Stimulated activated CD4-positive, alpha-beta T cell treated with anti-CD3 and anti-CD28 coated beads, Interleukin-15, amount 100 ng/mL, for 24 hours (primary cell): ENCODE results near the gene GPN1.
A peak's percentile ranks its signal among the peaks of the same experiment; 100 is the strongest.
"Not testable (repeated sequence)": the region's sequence is repeated elsewhere in the genome, so short reads cannot be mapped to it uniquely, and the experiment has no call there.

ENCODE experiments used
- DNase-seq: peaks from one replicate; pipeline ENCODE4 v3.0.0-alpha.2; 2020

Gene GPN1

DNA sequence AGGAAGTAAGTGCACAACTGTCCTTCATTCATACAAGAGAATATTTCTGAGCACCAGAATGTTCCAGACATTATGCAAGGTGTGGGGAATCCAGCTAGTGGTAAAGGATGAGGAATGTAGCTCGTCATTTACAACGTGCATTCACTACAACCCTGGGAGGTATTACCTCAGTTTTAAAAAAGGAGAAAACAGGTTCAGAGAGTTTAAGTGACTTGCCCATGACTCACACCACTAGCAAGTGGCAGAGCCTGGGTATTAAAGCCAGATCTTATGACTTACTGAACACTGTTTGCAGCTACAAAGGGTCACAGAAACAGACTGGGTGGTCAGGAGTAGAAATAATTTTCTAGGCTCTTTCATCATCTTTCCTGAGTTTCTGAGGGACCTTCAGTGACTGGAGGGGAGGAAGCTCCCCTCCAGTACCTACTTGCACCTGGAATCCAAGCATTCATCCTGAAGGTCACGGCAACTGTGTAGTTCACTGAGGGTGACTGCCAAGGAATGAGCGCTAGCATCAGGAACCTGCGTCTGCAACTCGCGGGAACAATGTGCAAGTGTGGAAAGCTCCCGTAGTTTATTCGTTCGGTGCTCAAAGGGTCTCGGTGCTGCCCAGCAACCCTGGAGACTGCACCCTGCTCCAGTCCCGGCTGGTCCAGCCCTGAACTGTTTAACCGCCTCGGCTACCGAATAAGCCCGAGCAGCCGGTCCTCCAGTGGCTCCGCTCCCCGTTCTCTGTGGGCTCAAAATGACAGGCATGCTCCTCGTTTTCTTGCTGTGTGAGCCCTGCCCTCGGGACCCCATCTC is 685 bp upstream of the GPN1 start:
- DNase-seq = peak; percentile 23

DNA sequence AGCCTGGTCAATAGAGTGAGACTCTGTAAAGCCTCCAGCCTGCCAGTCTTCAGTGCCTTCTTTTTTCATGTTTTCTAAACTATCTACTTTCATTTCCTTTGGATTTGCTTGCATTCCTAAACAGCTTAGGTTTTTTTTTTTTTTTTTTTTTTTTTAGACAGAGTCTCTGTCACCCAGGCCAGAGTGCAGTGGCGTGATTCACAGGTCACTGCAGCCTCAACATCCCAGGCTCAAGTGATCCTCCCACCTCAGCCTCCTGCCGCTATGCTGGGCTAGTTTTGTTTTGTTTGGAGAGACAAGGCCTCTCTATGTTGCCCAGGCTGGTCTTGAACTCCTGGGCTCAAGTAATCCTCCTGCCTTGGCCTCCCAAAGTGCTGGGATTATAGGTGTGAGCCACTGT is 1.4 kb downstream of the GPN1 start:
- DNase-seq = not testable (repeated sequence)

DNA sequence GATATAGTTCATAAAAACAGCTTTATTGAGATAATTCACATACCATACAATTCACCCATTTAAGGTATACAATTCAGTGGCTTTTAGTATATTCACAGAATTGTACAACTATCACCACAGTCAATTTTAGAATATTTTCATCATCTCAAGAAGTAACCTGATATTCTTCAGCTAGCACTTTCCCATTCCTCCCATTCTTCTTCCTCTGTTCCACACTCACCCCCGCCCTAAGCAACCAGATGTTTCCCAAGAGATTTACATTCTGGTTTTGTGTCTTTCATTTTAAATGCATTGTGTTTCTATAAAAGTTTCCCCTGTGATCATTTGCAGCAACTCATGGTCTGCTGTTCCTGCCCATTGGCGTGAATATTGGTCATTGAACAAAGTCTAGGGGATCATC is 5.4 kb downstream of the GPN1 start:
- DNase-seq = no peak

GRCh38 chr2:27636766-27637165 is 7.9 kb downstream of the GPN1 start:
- DNase-seq = no peak

DNA sequence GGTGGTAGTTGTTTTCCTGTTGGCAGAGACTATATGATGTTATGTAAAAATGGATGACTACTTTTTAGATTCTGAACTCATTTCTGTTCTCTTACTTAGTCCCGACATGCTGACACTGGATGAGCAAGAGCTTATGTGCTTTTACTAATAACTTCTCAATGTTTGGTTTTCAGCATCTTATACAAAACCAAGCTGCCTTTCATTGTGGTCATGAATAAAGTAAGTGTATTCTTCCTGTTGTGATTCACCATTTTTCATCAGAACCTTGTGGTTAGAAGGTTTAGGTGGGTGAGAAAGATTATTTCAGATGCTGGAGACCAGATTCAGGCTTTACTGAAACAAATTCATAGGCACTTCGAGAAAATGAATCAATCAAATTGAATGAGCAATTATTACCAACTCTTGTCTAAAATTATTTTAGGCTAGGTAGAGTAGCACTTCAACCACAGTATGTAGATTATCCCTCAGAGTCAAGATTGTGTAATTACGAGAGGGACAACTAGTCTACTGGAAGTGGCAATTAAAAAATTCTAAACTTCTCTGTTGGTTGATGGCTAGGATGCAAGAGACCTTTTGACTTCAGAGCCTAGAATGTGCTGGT is 9.3 kb downstream of the GPN1 start:
- DNase-seq = peak; percentile 27

- peak; percentile 29 for DNase-seq
Observed at GRCh38 chr2:27638709-27639108, 9.9 kb downstream of the GPN1 start.

GRCh38 chr2:27640722-27641245 is 11.9 kb downstream of the GPN1 start:
- no peak for DNase-seq

- DNase-seq = no peak
Observed at GRCh38 chr2:27645197-27645596, 16.3 kb downstream of the GPN1 start.

GRCh38 chr2:27647289-27647688 is 18.4 kb downstream of the GPN1 start:
- no peak for DNase-seq

- DNase-seq = no peak
Observed at GRCh38 chr2:27647737-27648136, 18.9 kb downstream of the GPN1 start.

- no peak for DNase-seq
Observed at GRCh38 chr2:27651056-27651455, 22.2 kb downstream of the GPN1 start.

DNA sequence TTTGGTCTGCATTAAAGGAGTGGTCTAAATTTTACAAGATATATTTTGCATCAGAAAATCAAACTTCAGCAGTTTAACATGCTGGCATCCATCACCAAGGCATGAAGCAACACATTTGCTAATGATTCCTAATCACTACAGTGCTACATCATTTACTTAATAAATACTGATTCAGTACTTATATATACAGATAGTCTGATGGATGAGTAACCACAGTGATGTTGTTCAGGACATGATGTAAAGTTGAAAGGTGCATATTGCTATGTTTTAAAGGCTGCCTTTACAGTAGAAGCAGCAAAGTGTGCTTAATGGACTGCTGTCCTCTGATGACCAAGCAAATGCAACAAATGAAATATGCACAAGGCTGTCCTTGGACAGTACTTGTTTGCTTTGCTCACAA is 23.5 kb downstream of the GPN1 start:
- no peak for DNase-seq

- no peak for DNase-seq
Observed at GRCh38 chr2:27652790-27653189, 23.9 kb downstream of the GPN1 start.

GRCh38 chr2:27653397-27653796 is 24.5 kb downstream of the GPN1 start:
- no peak for DNase-seq

- no peak for DNase-seq
Observed at GRCh38 chr2:27655155-27655951, 26.5 kb downstream of the GPN1 start.

GRCh38 chr2:27661371-27661770 is 32.5 kb downstream of the GPN1 start:
- no peak for DNase-seq

- peak; percentile 76 for DNase-seq
Observed at GRCh38 chr2:27663285-27664153, 34.7 kb downstream of the GPN1 start, which contains the start of the genes SLC4A1AP and SUPT7L. SLC4A1AP (plus strand) TSS chr2:27663889; CDS start chr2:27663915, 26 bp downstream. SUPT7L (minus strand) TSS chr2:27663614; CDS start chr2:27662192, 1,422 bp downstream.

- DNase-seq = no peak
Observed at GRCh38 chr2:27664154-27664574, 35.3 kb downstream of the GPN1 start.

DNA sequence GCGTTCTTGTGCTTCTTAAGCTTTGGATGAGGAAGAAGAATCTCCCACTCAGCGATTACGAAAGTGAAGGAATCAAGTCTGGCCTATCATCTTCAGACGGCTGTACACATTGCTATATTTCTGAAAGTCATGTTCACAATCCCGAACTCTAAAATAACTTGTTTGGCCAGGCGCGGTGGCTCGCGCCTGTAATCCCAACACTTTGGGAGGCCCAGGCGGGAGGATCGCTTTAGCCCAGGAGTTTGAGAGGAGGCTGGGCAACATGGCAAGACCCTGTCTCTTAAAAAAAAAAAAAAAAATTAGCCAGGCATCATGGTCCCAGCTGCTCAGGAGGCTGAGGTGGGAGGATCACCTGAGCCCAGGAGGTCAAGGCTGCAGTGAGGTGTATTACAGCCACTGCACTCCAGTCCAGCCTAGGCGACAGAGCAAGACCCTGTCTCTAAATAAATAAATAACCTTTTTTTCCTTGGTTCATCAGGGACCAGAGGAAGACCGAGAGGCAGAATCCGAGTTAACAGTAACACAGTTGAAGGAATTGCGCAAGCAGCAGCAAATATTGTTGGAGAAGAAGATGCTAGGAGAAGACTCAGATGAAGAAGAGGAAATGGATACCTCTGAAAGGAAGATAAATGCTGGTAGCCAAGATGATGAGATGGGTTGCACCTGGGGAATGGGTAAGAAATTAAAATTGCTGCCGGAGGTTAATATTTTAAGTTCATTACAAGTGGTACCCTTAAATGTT is 35.9 kb downstream of the GPN1 start:
- no peak for DNase-seq

DNA sequence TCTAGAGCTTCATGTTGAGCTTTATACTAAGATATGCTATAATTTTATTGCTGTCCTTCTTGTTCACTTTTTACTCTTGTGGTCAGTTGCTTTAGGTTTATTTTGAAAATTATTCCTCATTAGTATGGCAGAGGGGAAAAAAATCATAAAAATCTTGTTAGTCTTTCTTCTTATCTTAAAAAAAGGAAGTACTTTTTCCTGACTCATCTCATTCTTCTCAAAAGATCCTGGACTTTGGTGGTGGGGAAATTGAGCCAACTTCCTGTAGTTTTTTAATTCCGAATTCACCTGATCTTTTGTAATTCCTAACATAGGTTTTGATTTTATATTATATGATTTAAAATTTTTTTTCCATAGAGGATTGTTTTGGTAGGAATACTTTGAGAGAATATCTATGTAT is 38.6 kb downstream of the GPN1 start:
- DNase-seq = no peak

DNA sequence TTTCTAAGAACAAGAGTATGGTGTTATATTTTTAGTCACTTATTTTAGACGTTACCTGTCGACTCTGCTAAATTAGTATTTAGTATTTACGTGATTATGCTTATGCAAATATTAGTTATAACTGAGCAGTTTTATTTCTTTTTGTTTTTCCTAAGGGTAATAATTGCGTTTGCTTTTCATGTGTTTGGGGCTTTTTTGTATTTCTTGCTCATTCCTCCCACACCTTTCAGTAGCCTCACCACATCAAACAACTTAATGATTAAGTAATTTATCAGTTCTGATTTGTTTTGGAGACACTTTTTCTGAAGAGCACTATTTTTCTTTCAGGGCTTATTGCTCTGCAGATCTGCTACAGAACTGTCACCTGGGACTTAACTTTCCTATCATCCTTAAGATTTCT is 42.4 kb downstream of the GPN1 start:
- no peak for DNase-seq
